HuH-7 (cell line): ENCODE measurements around the gene SULT1A1.
A peak's percentile ranks its signal among the peaks of the same experiment; 100 is the strongest.
"Not testable (repeated sequence)": the region's sequence is repeated elsewhere in the genome, so short reads cannot be mapped to it uniquely, and the experiment has no call there.

ENCODE experiments used
- DNase-seq: peaks from one replicate; pipeline ENCODE4 v3.0.0; 2011; ENCODE audit warnings: low spot score

Gene SULT1A1

GRCh38 chr16:28609631-28610594 is at the start of gene SULT1A1:
TSS of gene SULT1A1 (minus strand) at chr16:28610044. CDS start at chr16:28608855, 1,189 bp downstream.
- DNase-seq = peak; percentile 46

DNA sequence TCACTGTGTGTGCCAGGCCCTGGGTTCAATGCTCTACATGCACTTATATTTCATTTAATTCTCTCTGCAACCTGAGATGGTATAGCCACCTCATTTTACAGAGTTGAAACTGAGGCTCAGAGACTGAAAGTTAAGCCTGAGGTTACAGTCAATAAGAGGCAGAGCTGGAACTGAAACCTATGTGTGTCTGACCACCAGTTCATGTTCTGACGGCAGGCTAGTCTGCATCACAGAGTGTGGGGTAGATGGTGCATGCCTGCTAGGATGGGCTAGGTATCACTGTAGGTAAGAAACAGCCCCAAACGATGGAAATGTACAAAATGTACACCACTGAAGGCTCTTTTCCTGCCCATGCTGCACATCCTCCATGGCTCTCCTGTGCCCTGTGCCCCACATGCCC is 30.1 kb upstream of the SULT1A1 start:
- not testable (repeated sequence) for DNase-seq

DNA sequence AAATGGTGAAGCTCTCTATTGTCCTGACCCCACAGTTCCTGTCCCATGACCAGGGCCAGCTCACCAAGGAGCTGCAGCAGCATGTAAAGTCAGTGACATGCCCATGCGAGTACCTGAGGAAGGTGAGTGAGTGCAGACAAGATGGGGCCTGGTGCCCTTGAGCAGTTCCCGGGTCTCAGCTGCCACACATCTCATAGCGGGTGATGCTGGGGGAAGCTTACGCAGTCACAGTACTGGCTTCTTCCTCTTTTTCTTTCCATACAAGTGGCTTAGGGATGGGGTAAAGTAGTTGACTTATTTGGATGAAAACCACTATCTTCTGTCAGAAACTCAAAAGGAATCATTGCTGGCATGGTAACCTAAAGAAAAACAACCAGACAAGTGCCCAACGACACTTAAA is 28.5 kb upstream of the SULT1A1 start:
- DNase-seq = not testable (repeated sequence)

DNA sequence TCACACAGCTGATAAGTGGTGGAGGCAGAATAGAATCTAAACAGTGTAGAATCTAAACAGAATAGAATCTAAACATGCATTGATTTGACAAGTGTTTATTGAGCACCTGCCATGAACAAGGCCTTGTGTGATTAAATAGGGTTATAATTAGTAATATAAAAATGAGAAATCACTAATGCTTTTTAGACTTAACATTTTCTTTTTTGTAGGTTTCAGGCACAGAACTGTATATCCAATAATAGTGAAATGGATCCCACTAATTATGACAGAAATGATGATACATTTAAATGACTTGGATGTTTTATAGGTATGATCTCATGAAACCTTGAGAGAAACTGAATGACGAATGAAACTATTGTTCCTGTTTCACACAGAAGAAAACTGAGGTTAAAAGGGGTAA is 27.9 kb upstream of the SULT1A1 start, which contains the start of gene NPIPB8:
Gene NPIPB8, plus strand, starts transcription at position 301 of the 400 bp plus-strand sequence. CDS start 296 bp downstream, outside the sequence.
- not testable (repeated sequence) for DNase-seq

- DNase-seq = not testable (repeated sequence)
Measured at GRCh38 chr16:28636093-28636823, 26.4 kb upstream of the SULT1A1 start.

GRCh38 chr16:28630905-28631304 is 21.1 kb upstream of the SULT1A1 start:
- DNase-seq = not testable (repeated sequence)

GRCh38 chr16:28623172-28623711 is 13.4 kb upstream of the SULT1A1 start:
- peak; percentile 65 for DNase-seq

- DNase-seq = peak; percentile 6
Measured at GRCh38 chr16:28622532-28623171, 12.8 kb upstream of the SULT1A1 start.

GRCh38 chr16:28621481-28622155 is 11.8 kb upstream of the SULT1A1 start:
- peak; percentile 48 for DNase-seq

GRCh38 chr16:28620316-28620715 is 10.5 kb upstream of the SULT1A1 start:
- not testable (repeated sequence) for DNase-seq

- DNase-seq = peak; percentile 3
Measured at GRCh38 chr16:28617874-28618273, 8.0 kb upstream of the SULT1A1 start.

- DNase-seq = no peak
Measured at GRCh38 chr16:28616636-28617035, 6.8 kb upstream of the SULT1A1 start.

DNA sequence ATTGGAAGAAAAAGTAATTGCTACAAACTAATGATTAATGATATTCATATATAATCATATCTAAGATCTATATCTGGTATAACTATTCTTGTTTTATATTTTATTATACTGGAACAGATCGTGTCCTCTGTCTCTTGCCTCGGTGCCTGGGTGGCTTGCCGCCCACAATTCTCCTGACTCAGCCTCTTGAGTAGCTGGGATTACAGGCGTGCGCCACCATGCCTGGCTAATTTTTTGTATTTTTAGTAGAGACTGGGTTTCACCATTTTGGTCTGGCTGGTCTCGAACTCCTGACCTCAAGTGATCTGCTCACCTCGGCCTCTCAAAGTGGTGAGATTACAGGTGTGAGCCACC is 6.4 kb upstream of the SULT1A1 start:
- not testable (repeated sequence) for DNase-seq

- DNase-seq = not testable (repeated sequence)
Measured at GRCh38 chr16:28615486-28616223, 5.8 kb upstream of the SULT1A1 start.

DNA sequence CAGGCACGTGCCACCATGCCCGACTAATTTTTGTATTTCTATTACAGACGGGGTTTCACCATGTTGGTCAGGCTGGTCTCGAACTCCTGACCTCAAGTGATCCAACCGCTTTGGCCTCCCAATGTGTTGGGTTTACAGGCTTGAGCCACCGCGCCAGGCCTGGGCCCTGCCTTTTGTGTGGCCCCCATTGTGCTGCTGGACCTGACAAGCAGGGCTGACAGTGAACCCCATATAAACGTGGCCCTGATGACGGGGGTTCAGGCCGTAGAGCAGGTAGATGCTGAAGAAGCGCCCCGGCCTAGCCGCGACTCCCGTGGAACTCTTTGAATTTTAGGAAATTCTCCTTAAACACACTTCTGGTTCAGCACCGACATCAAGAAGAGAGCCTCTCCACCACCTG is 4.7 kb upstream of the SULT1A1 start:
- DNase-seq = not testable (repeated sequence)

DNA sequence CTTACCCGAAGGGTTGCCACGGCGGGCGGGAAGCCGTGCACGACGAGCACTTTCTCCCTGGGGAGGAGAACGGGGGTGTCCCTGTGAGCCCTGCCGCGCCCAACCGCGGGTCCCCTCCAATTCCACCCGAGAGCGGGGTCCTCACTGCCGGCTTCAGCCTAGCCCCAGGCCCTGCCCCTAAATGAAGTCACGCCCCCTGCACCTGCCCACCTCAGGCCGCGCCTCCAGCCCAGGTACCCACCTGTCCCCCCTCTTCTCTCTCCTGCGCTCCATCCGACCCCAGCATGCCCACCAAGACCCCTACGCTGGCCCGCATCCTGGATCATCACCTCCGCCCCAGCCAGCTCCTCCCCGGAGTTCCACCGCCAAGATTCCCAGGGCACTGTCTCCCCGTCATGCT is 4.1 kb upstream of the SULT1A1 start:
- DNase-seq = not testable (repeated sequence)

- not testable (repeated sequence) for DNase-seq
Measured at GRCh38 chr16:28612359-28613280, 2.8 kb upstream of the SULT1A1 start.

- no peak for DNase-seq
Measured at GRCh38 chr16:28610595-28611191, 849 bp upstream of the SULT1A1 start.
